HepG2 (cell line): Measurements from ENCODE around the gene ATRNL1.

Experiments used
- CREB1 ChIP-seq, 2 experiments: fragments of 450-650 bp in 1 of 2; IDR thresholded peaks; 2 replicates each; pipeline ENCODE4 v1.6.1; 2016 to 2017; ENCODE audit warnings: control low read depth in 1 of 2, mild to moderate bottlenecking in 1 of 2, missing compliant biosample characterization in 1 of 2, missing genetic modification characterization in 1 of 2
- MAFF ChIP-seq: IDR thresholded peaks from 2 replicates; pipeline ENCODE4 v1.6.1; 2011; ENCODE audit warnings: low read depth, low read length, improper control_type of control experiment
- MEIS2 ChIP-seq: sonication (generic); formaldehyde crosslinking; IDR thresholded peaks from 2 replicates; pipeline ENCODE4 v1.9.0; 2021; ENCODE audit warnings: mild to moderate bottlenecking, missing genetic modification reagents
- SIN3A ChIP-seq: IDR thresholded peaks from 2 replicates; pipeline ENCODE4 v1.6.1; 2011; ENCODE audit warnings: low read depth, mild to moderate bottlenecking, control low read depth, low read length, borderline replicate concordance
- TCF7L2 ChIP-seq: IDR thresholded peaks from 2 replicates; pipeline ENCODE4 v1.6.1; 2011; ENCODE audit warnings: mild to moderate bottlenecking, low read depth, low read length, moderate library complexity

GRCh38 chr10:115402699-115403098 lies 309.5 kb downstream of the ATRNL1 start:
- TF ChIP-seq CREB1 (IDR thresholded peaks at IDR 0.05) (no peak), CREB1 (CRISPR knock-in tag; IDR thresholded peaks at IDR 0.05) (no peak), TCF7L2 (no peak), SIN3A (no peak), MAFF (no peak), MEIS2 (no peak)
